ENCODE measurements around the gene SZRD1. TPM values are rescaled to one million over a fixed set of nuclear protein-coding genes. Genes with fewer than 3 reads are reported as not detected.

SZRD1 gene
- total RNA-seq, 2 donors from 2014 or later: 79.4 to 85.4 TPM

GRCh38 chr1:16398371-16398953 lies 31.4 kb downstream of the SZRD1 start:
- peaks cover 13% of the 10 kb centered on the region for H3K36me3 ChIP-seq
- H3K4me1 ChIP-seq (ENCODE audit: control insufficient read depth in 1 of 2, low read depth in 2 of 2): peaks cover 7 to 22% of the 10 kb centered on the region in 2 donors
- no peaks in the 10 kb centered on the region for H3K9me3 ChIP-seq
- no peak for ATAC-seq (ENCODE audit: insufficient number of reproducible peaks, low FRiP score, low read depth)
- no peak for DNase-seq (ENCODE audit: low spot score)
- no peak overlapping the region for H3K27ac ChIP-seq
- H3K27me3 ChIP-seq (replicated peaks; ENCODE audit: insufficient read depth): no peaks in the 10 kb centered on the region
- TF ChIP-seq CTCF (IDR thresholded peaks at IDR 0.05): no peak
- H3K4me3 ChIP-seq: no peak overlapping the region

GRCh38 chr1:16402742-16403141 lies 35.7 kb downstream of the SZRD1 start:
- Histone ChIP-seq H3K27ac (no peak overlapping the region), H3K27me3 (replicated peaks; ENCODE audit: insufficient read depth) (no peaks in the 10 kb centered on the region), H3K9me3 (no peaks in the 10 kb centered on the region), H3K36me3 (peaks cover 5% of the 10 kb centered on the region), H3K4me1 (ENCODE audit: control insufficient read depth in 1 of 2, low read depth in 2 of 2) (no peaks in the 10 kb centered on the region), H3K4me3 (no peak overlapping the region)
- DNase-seq (ENCODE audit: low spot score): no peak
- TF ChIP-seq CTCF (IDR thresholded peaks at IDR 0.05): no peak
- no peak for ATAC-seq (ENCODE audit: insufficient number of reproducible peaks, low FRiP score, low read depth)

- Histone ChIP-seq H3K4me3 (no peak overlapping the region), H3K36me3 (no peaks in the 10 kb centered on the region), H3K27ac (no peak overlapping the region), H3K4me1 (ENCODE audit: control insufficient read depth in 1 of 2, low read depth in 2 of 2) (no peaks in the 10 kb centered on the region), H3K9me3 (no peaks in the 10 kb centered on the region), H3K27me3 (replicated peaks; ENCODE audit: insufficient read depth) (no peaks in the 10 kb centered on the region)
- no peak for TF ChIP-seq CTCF (IDR thresholded peaks at IDR 0.05)
- ATAC-seq (ENCODE audit: insufficient number of reproducible peaks, low FRiP score, low read depth) (no peak), DNase-seq (ENCODE audit: low spot score) (no peak)
Observed at GRCh38 chr1:16405441-16405840, 38.4 kb downstream of the SZRD1 start.

- DNase-seq (ENCODE audit: low spot score): no peak
- Histone ChIP-seq H3K4me1 (ENCODE audit: control insufficient read depth in 1 of 2, low read depth in 2 of 2) (no peaks in the 10 kb centered on the region), H3K27ac (no peak overlapping the region), H3K36me3 (no peaks in the 10 kb centered on the region), H3K4me3 (no peak overlapping the region), H3K27me3 (replicated peaks; ENCODE audit: insufficient read depth) (no peaks in the 10 kb centered on the region), H3K9me3 (no peaks in the 10 kb centered on the region)
- no peak for ATAC-seq (ENCODE audit: insufficient number of reproducible peaks, low FRiP score, low read depth)
- no peak for TF ChIP-seq CTCF (IDR thresholded peaks at IDR 0.05)
Observed at GRCh38 chr1:16406868-16407267, 39.8 kb downstream of the SZRD1 start.

- Histone ChIP-seq H3K27ac (no peak overlapping the region), H3K4me1 (ENCODE audit: control insufficient read depth in 1 of 2, low read depth in 2 of 2) (no peaks in the 10 kb centered on the region), H3K4me3 (no peak overlapping the region), H3K36me3 (no peaks in the 10 kb centered on the region), H3K9me3 (no peaks in the 10 kb centered on the region), H3K27me3 (replicated peaks; ENCODE audit: insufficient read depth) (no peaks in the 10 kb centered on the region)
- TF ChIP-seq CTCF (IDR thresholded peaks at IDR 0.05): no peak
- ATAC-seq (ENCODE audit: insufficient number of reproducible peaks, low FRiP score, low read depth) (no peak), DNase-seq (ENCODE audit: low spot score) (no peak)
Observed at GRCh38 chr1:16409536-16410152, 42.6 kb downstream of the SZRD1 start.

Data from thoracic aorta (tissue), 2 donors.